Stimulated activated CD8-positive, alpha-beta memory T cell treated with anti-CD3 and anti-CD28 coated beads, Interleukin-7, amount 100 ng/mL, for 4 hours (primary cell): ENCODE measurements around the gene EEF1AKMT4.
"Not testable (repeated sequence)": the region's sequence is repeated elsewhere in the genome, so short reads cannot be mapped to it uniquely, and the experiment has no call there.

ENCODE experiments used
- DNase-seq, 2 donors: peaks; one replicate each; pipeline ENCODE4 v3.0.0-alpha.2; 2020; ENCODE audit warnings: low read depth in 2 of 2

Gene EEF1AKMT4

GRCh38 chr3:184259878-184260723, 10.6 kb downstream of the EEF1AKMT4 start:
- DNase-seq, result peak in 1 of 2 donors; percentile 29

GRCh38 chr3:184260724-184261269, 11.3 kb downstream of the EEF1AKMT4 start:
- no peak for DNase-seq

GRCh38 chr3:184261270-184261853, 11.9 kb downstream of the EEF1AKMT4 start, which contains the start of gene CAMK2N2:
Gene CAMK2N2 (minus strand): TSS chr3:184261553. CDS start chr3:184261285, 268 bp downstream.
- DNase-seq, result peak in 1 of 2 donors; percentile 62

GRCh38 chr3:184261854-184262763, 12.6 kb downstream of the EEF1AKMT4 start:
- peak in 1 of 2 donors; percentile 42 for DNase-seq

- no peak for DNase-seq
Observed at GRCh38 chr3:184262764-184263179, 13.3 kb downstream of the EEF1AKMT4 start.

- DNase-seq, result not testable (repeated sequence)
Observed at GRCh38 chr3:184267249-184267648, 17.8 kb downstream of the EEF1AKMT4 start.

GRCh38 chr3:184272269-184272668, 22.8 kb downstream of the EEF1AKMT4 start:
- DNase-seq, result no peak

- DNase-seq, result no peak
Observed at GRCh38 chr3:184275381-184275701, 25.9 kb downstream of the EEF1AKMT4 start.

- no peak for DNase-seq
Observed at GRCh38 chr3:184275961-184276910, 26.8 kb downstream of the EEF1AKMT4 start, which contains the start of gene ECE2. Gene ECE2 (plus strand): TSS chr3:184276022. CDS start chr3:184276154, 132 bp downstream.

GRCh38 chr3:184277366-184277765, 27.9 kb downstream of the EEF1AKMT4 start:
- no peak for DNase-seq

- DNase-seq, result no peak
Observed at GRCh38 chr3:184282941-184283340, 33.5 kb downstream of the EEF1AKMT4 start.

GRCh38 chr3:184283681-184284080, 34.2 kb downstream of the EEF1AKMT4 start:
- no peak for DNase-seq

- no peak for DNase-seq
Observed at GRCh38 chr3:184284696-184285095, 35.2 kb downstream of the EEF1AKMT4 start.

GRCh38 chr3:184289426-184289938, 40.0 kb downstream of the EEF1AKMT4 start:
- peak; percentile 40 to 45 for DNase-seq

- DNase-seq, result no peak
Observed at GRCh38 chr3:184290331-184290730, 40.9 kb downstream of the EEF1AKMT4 start.

- DNase-seq, result no peak
Observed at GRCh38 chr3:184291044-184291737, 41.7 kb downstream of the EEF1AKMT4 start.

- DNase-seq, result no peak
Observed at GRCh38 chr3:184291738-184292445, 42.4 kb downstream of the EEF1AKMT4 start.

GRCh38 chr3:184295771-184296170, 46.3 kb downstream of the EEF1AKMT4 start:
- DNase-seq, result no peak

- DNase-seq, result no peak
Observed at GRCh38 chr3:184296616-184297015, 47.1 kb downstream of the EEF1AKMT4 start.
